DMS153 treated with DMSO at 0.1 percent for 48 hours (cell line): ENCODE data around the gene PAGE2B.
"Not testable (repeated sequence)": the region's sequence is repeated elsewhere in the genome, so short reads cannot be mapped to it uniquely, and the experiment has no call there.

Experiments
- DNase-seq: peaks from one replicate; lab custom pipeline; 2025; ENCODE audit not compliant: unreplicated experiment; lab: John Stamatoyannopoulos, UW

PAGE2B gene

DNA sequence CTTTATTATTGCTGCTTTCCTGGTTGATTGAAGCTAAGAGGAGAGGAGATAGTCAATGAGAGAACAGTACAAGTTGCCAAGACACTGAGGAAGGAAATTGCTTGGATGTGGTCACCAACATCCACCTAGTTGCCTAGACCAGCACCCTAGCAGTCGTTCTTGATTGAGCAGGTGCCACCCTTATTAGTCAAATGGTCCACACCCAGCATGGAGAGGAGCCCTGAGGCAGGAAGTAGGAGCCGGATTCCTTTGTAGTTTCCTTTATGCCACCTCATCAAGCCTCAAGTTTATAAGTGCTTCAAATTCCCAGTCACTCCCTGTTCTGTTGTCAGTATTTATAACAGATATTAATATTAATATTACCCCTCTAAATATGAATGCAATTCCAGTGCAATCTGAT is 33.1 kb downstream of the PAGE2B start:
- DNase-seq = no peak

DNA sequence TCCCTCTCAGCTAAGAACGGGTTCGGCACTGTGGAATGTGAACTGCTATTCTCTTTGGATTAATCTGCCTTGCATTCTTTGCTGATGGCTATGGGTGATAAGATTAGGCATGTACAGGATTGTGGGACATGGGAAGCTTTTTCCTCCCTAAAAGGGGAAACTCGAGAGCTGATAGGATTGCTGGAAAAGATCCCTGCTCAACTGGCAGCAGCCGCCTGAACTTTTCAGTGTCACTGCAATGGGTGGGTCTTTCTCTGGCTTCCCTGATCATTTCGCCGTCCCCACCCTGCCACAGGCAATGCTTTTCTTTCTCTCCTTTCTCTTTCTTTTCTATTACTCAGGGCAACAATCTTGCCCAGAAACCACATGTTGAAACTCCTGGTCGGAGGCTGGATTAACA is 34.5 kb downstream of the PAGE2B start:
- DNase-seq = no peak

DNA sequence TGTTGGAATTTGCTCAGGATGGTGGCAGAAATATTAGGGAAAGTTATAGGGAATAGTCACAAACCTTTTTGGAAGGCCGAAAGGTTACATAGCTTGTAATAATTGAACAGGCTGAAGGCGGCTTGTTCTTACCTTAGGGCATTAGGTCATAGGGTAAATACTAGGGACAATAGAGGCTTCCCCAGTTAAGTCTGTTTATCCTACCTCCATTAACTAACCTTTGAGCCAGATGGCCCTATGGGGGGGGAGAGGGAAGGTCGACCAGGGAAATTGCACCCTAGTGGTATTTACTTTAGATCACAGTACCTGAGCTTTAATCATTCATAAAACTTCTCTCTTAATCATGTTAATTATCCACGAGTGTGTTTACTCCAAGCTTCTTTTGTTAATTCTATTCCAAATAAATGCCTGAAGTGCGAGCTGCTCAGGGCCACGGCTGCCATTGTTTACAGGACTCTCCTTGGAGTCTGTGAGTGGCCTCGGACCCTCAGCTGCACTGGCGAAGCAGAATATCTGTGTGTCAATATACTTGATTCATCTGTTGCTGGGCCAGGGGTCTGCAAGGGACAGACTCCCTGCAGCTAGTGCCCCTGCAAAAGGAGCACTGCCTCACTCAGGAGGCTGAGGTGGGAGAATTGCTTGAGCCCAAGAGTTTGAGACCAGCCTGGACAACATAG is 36.9 kb downstream of the PAGE2B start:
- DNase-seq = peak; percentile 12

DNA sequence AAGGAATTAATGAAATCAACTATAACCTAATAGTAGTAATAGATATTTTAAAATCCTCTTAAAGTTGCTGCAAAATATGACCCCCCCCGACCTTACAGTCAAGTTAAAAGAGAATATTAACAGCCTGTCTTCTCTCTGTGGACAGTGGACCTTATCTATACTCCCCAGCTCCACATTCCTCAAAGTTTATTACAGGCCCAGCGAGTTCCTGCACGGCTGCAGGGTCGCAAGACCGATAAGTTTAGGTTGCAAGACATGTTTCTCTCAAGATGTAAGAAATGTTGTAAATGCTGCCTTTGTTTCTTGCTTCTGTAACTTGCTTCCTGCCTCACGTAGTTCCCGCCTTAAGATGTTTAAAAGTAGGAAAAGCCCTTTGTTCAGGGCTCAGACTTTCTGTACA is 41.8 kb downstream of the PAGE2B start:
- not testable (repeated sequence) for DNase-seq

DNA sequence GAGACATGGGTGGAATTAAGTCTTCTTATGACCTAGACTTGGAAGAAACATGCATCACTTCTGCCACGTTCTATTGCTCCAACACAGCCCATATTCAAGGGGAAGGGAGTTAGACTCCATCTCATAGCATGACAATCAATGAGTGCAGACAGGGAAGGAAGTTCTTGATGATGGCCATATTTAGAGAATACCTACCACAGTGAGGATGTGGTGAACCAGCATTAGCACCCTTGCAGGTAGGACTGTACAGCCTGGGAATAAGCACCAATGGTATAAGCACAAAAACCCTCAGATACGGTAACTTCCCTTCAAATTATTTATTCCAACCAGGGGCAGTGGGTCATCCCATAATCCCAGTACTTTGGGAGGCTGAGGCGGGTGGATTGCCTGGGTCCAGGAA is 43.7 kb downstream of the PAGE2B start:
- DNase-seq = no peak

DNA sequence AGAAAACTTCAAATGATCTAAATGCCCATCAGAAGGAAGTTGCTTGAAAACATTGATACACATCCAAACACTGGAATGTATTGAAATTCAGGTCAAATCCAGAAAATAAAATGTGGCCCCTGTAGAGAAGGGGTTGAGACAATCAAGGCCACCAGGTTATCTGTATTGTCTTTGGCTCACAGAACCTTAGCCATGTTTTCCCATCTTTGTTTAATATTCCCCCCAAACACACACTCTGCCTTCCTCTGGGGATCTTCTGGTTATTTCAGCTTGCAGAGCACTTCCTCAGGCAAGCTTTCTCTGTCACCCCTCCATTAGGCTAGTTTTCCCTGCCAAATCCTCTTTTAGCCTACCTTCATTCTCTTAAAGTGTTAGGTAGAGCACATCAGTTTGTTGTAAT is 44.4 kb downstream of the PAGE2B start:
- DNase-seq = no peak

DNA sequence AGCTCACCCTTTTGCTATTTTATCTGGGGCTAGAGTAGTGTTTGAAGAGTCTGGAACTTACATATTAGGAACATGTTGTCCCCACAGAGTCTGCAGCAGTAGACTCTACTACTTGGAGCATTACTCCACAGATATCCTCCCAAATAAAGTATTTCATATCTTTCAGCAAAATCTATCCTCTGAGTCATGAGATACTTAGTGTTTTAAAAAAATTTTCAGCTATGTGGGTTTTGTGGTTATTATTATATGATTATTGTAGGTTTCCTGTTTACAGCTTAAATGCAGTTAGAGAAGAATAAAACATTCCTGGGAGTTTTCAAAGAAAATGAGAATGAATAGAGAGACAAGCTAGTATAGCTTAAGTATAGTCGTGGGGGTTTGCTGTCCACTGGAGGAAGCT is 44.9 kb downstream of the PAGE2B start:
- no peak for DNase-seq

DNA sequence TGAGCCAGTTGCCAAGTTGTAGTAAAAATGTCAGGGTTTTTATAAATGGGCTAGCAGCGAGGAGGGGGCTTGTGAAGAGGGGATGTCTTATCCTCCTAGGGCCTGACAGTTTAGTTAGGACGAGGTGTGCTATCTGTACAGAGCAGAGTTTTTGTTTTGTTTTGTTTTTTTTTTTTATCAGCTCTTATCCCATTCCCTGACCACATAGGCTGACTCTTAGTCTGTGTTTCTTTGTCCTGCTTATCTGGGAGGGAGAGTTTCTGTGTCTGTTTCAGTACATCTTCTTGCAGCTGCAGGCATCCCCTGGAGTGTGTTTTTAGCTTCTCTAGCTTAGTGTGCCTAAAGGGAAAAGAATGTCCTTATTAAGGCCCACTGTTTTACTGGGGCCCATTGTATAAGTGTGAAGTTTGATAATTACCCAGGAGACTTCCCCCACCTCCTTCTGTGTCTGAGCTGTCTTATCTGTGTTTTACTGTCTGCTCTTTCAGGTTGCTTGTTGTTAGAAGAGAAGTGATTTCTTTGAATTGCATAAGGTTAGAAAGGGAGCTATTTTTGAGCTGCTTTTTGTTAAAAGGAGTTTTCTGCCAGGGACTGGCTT is 46.0 kb downstream of the PAGE2B start:
- no peak for DNase-seq

DNA sequence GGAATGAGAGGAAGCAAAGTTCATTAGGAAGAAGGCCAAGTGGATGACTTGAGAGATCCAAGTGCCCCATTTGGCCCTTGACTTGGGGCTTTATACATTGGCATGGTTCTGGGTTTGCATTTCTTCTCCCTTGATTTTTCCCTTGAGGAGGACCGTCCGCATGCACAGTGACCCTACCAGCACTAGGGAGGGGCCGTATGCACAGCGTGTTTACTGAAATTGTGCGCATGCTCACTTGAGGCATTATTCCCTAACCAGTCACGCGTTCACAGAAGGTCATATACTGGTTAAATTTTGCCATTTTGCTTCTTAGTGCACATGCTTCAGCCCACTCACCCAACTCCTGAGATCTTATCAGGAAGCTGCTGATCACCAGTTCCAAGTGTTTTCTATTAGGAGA is 49.1 kb downstream of the PAGE2B start:
- DNase-seq = no peak

DNA sequence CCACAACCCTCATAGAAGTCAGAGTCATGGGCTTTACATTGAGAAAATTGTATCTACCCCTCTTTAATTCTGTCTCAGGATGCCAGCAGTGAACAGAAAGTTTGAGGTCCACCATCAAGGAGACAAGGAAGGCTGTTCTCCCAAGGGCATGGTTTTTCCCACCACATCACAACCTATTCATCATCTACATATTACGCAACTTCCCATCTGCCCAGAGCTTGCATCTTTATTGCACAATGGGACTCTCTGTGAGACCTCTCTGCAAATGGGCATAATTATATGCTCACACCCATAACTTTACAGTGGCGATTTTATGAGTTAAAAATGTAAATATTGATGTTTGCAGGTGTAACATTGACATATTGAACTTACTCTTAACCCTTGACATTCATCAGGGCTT is 52.9 kb downstream of the PAGE2B start:
- no peak for DNase-seq
